ENCODE data around the gene MMP17. TPM values are rescaled to one million over a fixed set of nuclear protein-coding genes. Genes with fewer than 3 reads are reported as not detected.

MMP17 gene
- total and polyA plus RNA-seq, 9 donors = 3.3 to 11.0 (median 5.7) TPM

- peaks cover 32% of the 10 kb centered on the region for H3K27me3 ChIP-seq (ENCODE audit: control insufficient read depth, insufficient read depth, low read length)
- H3K9me3 ChIP-seq (replicated peaks; ENCODE audit: control insufficient read depth, low read depth, low read length) = no peaks in the 10 kb centered on the region
- WGBS (ENCODE audit: insufficient coverage) = 100% methylated on average over 2 of the region's 7 CpGs
Observed at GRCh38 chr12:131835616-131836171, 7.5 kb downstream of the MMP17 start.

GRCh38 chr12:131836193-131836592 is 8.0 kb downstream of the MMP17 start:
- DNase-seq = peak; percentile 26
- H3K4me3 ChIP-seq (ENCODE audit: low read length) = no peak overlapping the region

More at GRCh38 chr12:131835616-131836171, 7.5 kb downstream of the MMP17 start:
- Histone ChIP-seq H3K27ac (ENCODE audit: low read length) (no peak overlapping the region), H3K4me1 (ENCODE audit: control insufficient read depth, insufficient read depth, low read length) (peaks cover 13% of the 10 kb centered on the region), H3K4me3 (ENCODE audit: low read length) (no peak overlapping the region), H3K36me3 (ENCODE audit: control insufficient read depth, insufficient read depth, low read length) (no peaks in the 10 kb centered on the region)
- no peak for DNase-seq

GRCh38 chr12:131836714-131837397 is 8.7 kb downstream of the MMP17 start:
- WGBS (ENCODE audit: insufficient coverage) = 80% methylated on average over 12 of the region's 13 CpGs
- H3K4me3 ChIP-seq (ENCODE audit: low read length) = no peak overlapping the region
- no peak for DNase-seq
- H3K27me3 ChIP-seq (ENCODE audit: control insufficient read depth, insufficient read depth, low read length) = peaks cover 23% of the 10 kb centered on the region
- H3K9me3 ChIP-seq (replicated peaks; ENCODE audit: control insufficient read depth, low read depth, low read length) = no peaks in the 10 kb centered on the region
- H3K36me3 ChIP-seq (ENCODE audit: control insufficient read depth, insufficient read depth, low read length) = no peaks in the 10 kb centered on the region
- H3K4me1 ChIP-seq (ENCODE audit: control insufficient read depth, insufficient read depth, low read length) = peaks cover 8% of the 10 kb centered on the region
- no peak overlapping the region for H3K27ac ChIP-seq (ENCODE audit: low read length)

More at GRCh38 chr12:131836193-131836592, 8.0 kb downstream of the MMP17 start:
- H3K4me1 ChIP-seq (ENCODE audit: control insufficient read depth, insufficient read depth, low read length) = peaks cover 10% of the 10 kb centered on the region
- H3K27ac ChIP-seq (ENCODE audit: low read length) = no peak overlapping the region
- peaks cover 27% of the 10 kb centered on the region for H3K27me3 ChIP-seq (ENCODE audit: control insufficient read depth, insufficient read depth, low read length)
- no peaks in the 10 kb centered on the region for H3K9me3 ChIP-seq (replicated peaks; ENCODE audit: control insufficient read depth, low read depth, low read length)
- no peaks in the 10 kb centered on the region for H3K36me3 ChIP-seq (ENCODE audit: control insufficient read depth, insufficient read depth, low read length)
- WGBS (ENCODE audit: insufficient coverage) = 39% methylated on average over 2 of the region's 3 CpGs

- Histone ChIP-seq H3K27me3 (ENCODE audit: control insufficient read depth, insufficient read depth, low read length) (no peaks in the 10 kb centered on the region), H3K4me3 (ENCODE audit: low read length) (no peak overlapping the region), H3K9me3 (replicated peaks; ENCODE audit: control insufficient read depth, low read depth, low read length) (no peaks in the 10 kb centered on the region), H3K36me3 (ENCODE audit: control insufficient read depth, insufficient read depth, low read length) (no peaks in the 10 kb centered on the region), H3K27ac (ENCODE audit: low read length) (no peak overlapping the region), H3K4me1 (ENCODE audit: control insufficient read depth, insufficient read depth, low read length) (peaks cover 2% of the 10 kb centered on the region)
- WGBS (ENCODE audit: insufficient coverage) = 85% methylated on average over 43 of the region's 46 CpGs
- no peak for DNase-seq
Observed at GRCh38 chr12:131840643-131841416, 12.6 kb downstream of the MMP17 start.

- no peaks in the 10 kb centered on the region for H3K27me3 ChIP-seq (ENCODE audit: control insufficient read depth, insufficient read depth, low read length)
- no peak overlapping the region for H3K27ac ChIP-seq (ENCODE audit: low read length)
- no peak overlapping the region for H3K4me3 ChIP-seq (ENCODE audit: low read length)
- no peaks in the 10 kb centered on the region for H3K4me1 ChIP-seq (ENCODE audit: control insufficient read depth, insufficient read depth, low read length)
- 90% methylated on average over 21 of the region's 22 CpGs for WGBS (ENCODE audit: insufficient coverage)
- H3K9me3 ChIP-seq (replicated peaks; ENCODE audit: control insufficient read depth, low read depth, low read length) = no peaks in the 10 kb centered on the region
- H3K36me3 ChIP-seq (ENCODE audit: control insufficient read depth, insufficient read depth, low read length) = no peaks in the 10 kb centered on the region
- no peak for DNase-seq
Observed at GRCh38 chr12:131841547-131841946, 13.4 kb downstream of the MMP17 start.

GRCh38 chr12:131842169-131842568 is 14.0 kb downstream of the MMP17 start:
- WGBS (ENCODE audit: insufficient coverage) = 89% methylated on average over 12 of the region's 15 CpGs
- Histone ChIP-seq H3K9me3 (replicated peaks; ENCODE audit: control insufficient read depth, low read depth, low read length) (no peaks in the 10 kb centered on the region), H3K27me3 (ENCODE audit: control insufficient read depth, insufficient read depth, low read length) (no peaks in the 10 kb centered on the region), H3K36me3 (ENCODE audit: control insufficient read depth, insufficient read depth, low read length) (no peaks in the 10 kb centered on the region), H3K4me1 (ENCODE audit: control insufficient read depth, insufficient read depth, low read length) (no peaks in the 10 kb centered on the region), H3K27ac (ENCODE audit: low read length) (no peak overlapping the region), H3K4me3 (ENCODE audit: low read length) (no peak overlapping the region)
- DNase-seq = no peak

GRCh38 chr12:131843527-131843926 is 15.3 kb downstream of the MMP17 start:
- no peak overlapping the region for H3K27ac ChIP-seq (ENCODE audit: low read length)
- no peaks in the 10 kb centered on the region for H3K9me3 ChIP-seq (replicated peaks; ENCODE audit: control insufficient read depth, low read depth, low read length)
- H3K36me3 ChIP-seq (ENCODE audit: control insufficient read depth, insufficient read depth, low read length) = no peaks in the 10 kb centered on the region
- no peak overlapping the region for H3K4me3 ChIP-seq (ENCODE audit: low read length)
- no peak for DNase-seq
- 85% methylated on average over 11 of the region's 16 CpGs for WGBS (ENCODE audit: insufficient coverage)
- H3K4me1 ChIP-seq (ENCODE audit: control insufficient read depth, insufficient read depth, low read length) = no peaks in the 10 kb centered on the region
- H3K27me3 ChIP-seq (ENCODE audit: control insufficient read depth, insufficient read depth, low read length) = no peaks in the 10 kb centered on the region

GRCh38 chr12:131844140-131844539 is 15.9 kb downstream of the MMP17 start:
- H3K36me3 ChIP-seq (ENCODE audit: control insufficient read depth, insufficient read depth, low read length) = no peaks in the 10 kb centered on the region
- no peak for DNase-seq
- no peaks in the 10 kb centered on the region for H3K9me3 ChIP-seq (replicated peaks; ENCODE audit: control insufficient read depth, low read depth, low read length)
- H3K27me3 ChIP-seq (ENCODE audit: control insufficient read depth, insufficient read depth, low read length) = no peaks in the 10 kb centered on the region
- H3K4me1 ChIP-seq (ENCODE audit: control insufficient read depth, insufficient read depth, low read length) = no peaks in the 10 kb centered on the region
- WGBS (ENCODE audit: insufficient coverage) = 82% methylated on average over 10 of the region's 11 CpGs
- H3K4me3 ChIP-seq (ENCODE audit: low read length) = no peak overlapping the region
- H3K27ac ChIP-seq (ENCODE audit: low read length) = no peak overlapping the region

- Histone ChIP-seq H3K36me3 (ENCODE audit: control insufficient read depth, insufficient read depth, low read length) (no peaks in the 10 kb centered on the region), H3K27ac (ENCODE audit: low read length) (no peak overlapping the region), H3K9me3 (replicated peaks; ENCODE audit: control insufficient read depth, low read depth, low read length) (no peaks in the 10 kb centered on the region), H3K4me3 (ENCODE audit: low read length) (no peak overlapping the region), H3K4me1 (ENCODE audit: control insufficient read depth, insufficient read depth, low read length) (no peaks in the 10 kb centered on the region), H3K27me3 (ENCODE audit: control insufficient read depth, insufficient read depth, low read length) (no peaks in the 10 kb centered on the region)
- DNase-seq = no peak
- 90% methylated on average over 25 of the region's 25 CpGs for WGBS (ENCODE audit: insufficient coverage)
Observed at GRCh38 chr12:131844656-131845055, 16.5 kb downstream of the MMP17 start.

- WGBS (ENCODE audit: insufficient coverage) = 88% methylated on average over 29 of the region's 29 CpGs
- no peaks in the 10 kb centered on the region for H3K4me1 ChIP-seq (ENCODE audit: control insufficient read depth, insufficient read depth, low read length)
- no peaks in the 10 kb centered on the region for H3K27me3 ChIP-seq (ENCODE audit: control insufficient read depth, insufficient read depth, low read length)
- H3K36me3 ChIP-seq (ENCODE audit: control insufficient read depth, insufficient read depth, low read length) = no peaks in the 10 kb centered on the region
- no peak for DNase-seq
- no peaks in the 10 kb centered on the region for H3K9me3 ChIP-seq (replicated peaks; ENCODE audit: control insufficient read depth, low read depth, low read length)
- H3K27ac ChIP-seq (ENCODE audit: low read length) = no peak overlapping the region
- no peak overlapping the region for H3K4me3 ChIP-seq (ENCODE audit: low read length)
Observed at GRCh38 chr12:131845121-131845520, 16.9 kb downstream of the MMP17 start.

All from muscle of leg (tissue), 11 donors.